ENCODE results near the gene USP3.
"Not testable (repeated sequence)": the region's sequence is repeated elsewhere in the genome, so short reads cannot be mapped to it uniquely, and the experiment has no call there.

The USP3 gene

GRCh38 chr15:63514531-63514943 lies 10.1 kb downstream of the USP3 start:
- Histone ChIP-seq H3K27ac (no peak overlapping the region), H3K4me3 (no peak overlapping the region)
- DNase-seq (ENCODE audit: low spot score): no peak
- TF ChIP-seq, protein P1, sequence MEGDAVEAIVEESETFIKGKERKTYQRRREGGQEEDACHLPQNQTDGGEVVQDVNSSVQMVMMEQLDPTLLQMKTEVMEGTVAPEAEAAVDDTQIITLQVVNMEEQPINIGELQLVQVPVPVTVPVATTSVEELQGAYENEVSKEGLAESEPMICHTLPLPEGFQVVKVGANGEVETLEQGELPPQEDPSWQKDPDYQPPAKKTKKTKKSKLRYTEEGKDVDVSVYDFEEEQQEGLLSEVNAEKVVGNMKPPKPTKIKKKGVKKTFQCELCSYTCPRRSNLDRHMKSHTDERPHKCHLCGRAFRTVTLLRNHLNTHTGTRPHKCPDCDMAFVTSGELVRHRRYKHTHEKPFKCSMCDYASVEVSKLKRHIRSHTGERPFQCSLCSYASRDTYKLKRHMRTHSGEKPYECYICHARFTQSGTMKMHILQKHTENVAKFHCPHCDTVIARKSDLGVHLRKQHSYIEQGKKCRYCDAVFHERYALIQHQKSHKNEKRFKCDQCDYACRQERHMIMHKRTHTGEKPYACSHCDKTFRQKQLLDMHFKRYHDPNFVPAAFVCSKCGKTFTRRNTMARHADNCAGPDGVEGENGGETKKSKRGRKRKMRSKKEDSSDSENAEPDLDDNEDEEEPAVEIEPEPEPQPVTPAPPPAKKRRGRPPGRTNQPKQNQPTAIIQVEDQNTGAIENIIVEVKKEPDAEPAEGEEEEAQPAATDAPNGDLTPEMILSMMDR (IDR thresholded peaks at IDR 0.05): no peak

DNA sequence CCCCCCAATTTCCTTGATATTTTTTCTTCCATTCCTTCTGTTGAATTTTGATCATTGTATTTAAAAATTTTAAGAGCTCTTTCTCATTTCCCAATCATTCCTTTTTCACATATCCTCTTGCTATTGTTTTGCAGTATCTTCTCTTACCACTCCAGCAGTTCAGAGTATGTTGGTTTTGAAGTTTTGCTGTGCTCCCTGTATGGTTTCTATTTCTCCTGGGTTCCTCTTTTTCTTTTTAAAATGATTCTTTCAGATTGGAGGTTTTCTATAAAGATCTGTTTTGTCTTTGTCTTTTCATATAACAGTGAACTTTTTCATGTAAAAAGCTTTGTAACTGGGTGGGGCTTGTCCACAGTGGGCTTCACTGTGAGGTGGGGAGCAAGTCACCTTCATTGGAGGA lies 12.8 kb downstream of the USP3 start:
- no peak overlapping the region for H3K27ac ChIP-seq
- TF ChIP-seq, protein P1 (IDR thresholded peaks at IDR 0.05): no peak
- no peak overlapping the region for H3K4me3 ChIP-seq
- DNase-seq (ENCODE audit: low spot score): no peak

DNA sequence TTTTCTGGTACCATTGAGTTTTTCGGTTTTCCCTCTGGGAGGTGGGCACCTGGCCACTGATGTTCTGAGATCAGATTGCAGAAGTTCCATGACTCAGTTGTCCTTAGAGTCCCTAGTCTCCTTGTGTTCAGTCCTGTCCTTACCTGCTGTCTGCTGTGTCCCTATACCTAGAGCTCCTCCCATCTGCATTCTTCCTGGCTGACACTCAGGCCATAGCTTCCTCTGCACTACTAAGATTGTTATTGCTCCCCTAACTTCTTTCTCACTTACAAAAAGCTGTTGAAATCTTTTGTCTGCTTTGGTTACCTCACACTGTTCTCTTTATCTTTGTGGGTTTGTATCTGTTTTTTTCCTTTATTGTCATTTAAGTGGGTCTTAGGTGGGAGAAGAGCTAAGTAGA lies 13.2 kb downstream of the USP3 start:
- no peak overlapping the region for H3K4me3 ChIP-seq
- no peak for DNase-seq (ENCODE audit: low spot score)
- no peak overlapping the region for H3K27ac ChIP-seq
- TF ChIP-seq, protein P1 (IDR thresholded peaks at IDR 0.05): no peak

GRCh38 chr15:63519041-63519440 lies 14.6 kb downstream of the USP3 start:
- TF ChIP-seq, protein P1 (IDR thresholded peaks at IDR 0.05): no peak
- no peak overlapping the region for H3K27ac ChIP-seq
- H3K4me3 ChIP-seq: no peak overlapping the region
- DNase-seq (ENCODE audit: low spot score): no peak

- H3K27ac ChIP-seq: no peak overlapping the region
- DNase-seq (ENCODE audit: low spot score): no peak
- TF ChIP-seq, protein P1 (IDR thresholded peaks at IDR 0.05): no peak
- no peak overlapping the region for H3K4me3 ChIP-seq
Observed at GRCh38 chr15:63519548-63520178, 15.3 kb downstream of the USP3 start.

DNA sequence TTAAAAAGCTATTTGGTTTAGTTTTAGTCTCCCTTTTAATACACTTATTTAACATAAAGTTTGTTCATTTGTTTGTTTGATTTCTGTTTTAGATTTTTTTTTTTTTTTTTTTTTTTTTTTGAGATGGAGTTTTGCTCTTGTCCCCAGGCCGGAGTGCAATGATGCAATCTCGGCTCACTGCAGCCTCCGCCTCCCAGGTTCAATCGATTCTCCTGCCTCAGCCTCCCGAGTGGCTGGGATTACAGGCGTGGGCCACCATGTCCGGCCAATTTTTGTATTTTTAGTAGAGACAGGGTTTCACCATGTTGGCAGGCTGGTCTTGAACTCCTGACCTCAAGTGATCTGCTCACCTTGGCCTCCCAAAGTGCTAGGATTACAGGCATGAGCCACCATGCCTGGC lies 16.1 kb downstream of the USP3 start:
- not testable (repeated sequence) for H3K27ac ChIP-seq; DNase-seq (ENCODE audit: low spot score); H3K4me3 ChIP-seq

- no peak for DNase-seq (ENCODE audit: low spot score)
- TF ChIP-seq, protein P1 (IDR thresholded peaks at IDR 0.05): no peak
- no peak overlapping the region for H3K4me3 ChIP-seq
- H3K27ac ChIP-seq: peak overlapping the region in 1 of 2 donors; percentile 15
Observed at GRCh38 chr15:63522225-63522578, 17.8 kb downstream of the USP3 start.

Measured in coronary artery (tissue), 2 donors.